CD4-positive, alpha-beta T cell treated with Interferon alpha-2 for 1 hour (primary cell): Measurements from ENCODE around the gene IL27RA.
A peak's percentile ranks its signal among the peaks of the same experiment; 100 is the strongest.
"Not testable (repeated sequence)": the region's sequence is repeated elsewhere in the genome, so short reads cannot be mapped to it uniquely, and the experiment has no call there.

Experiments
- DNase-seq, 2 donors: peaks; one replicate each; pipeline ENCODE4 v3.0.0-alpha.2; 2020 to 2022

Gene IL27RA

GRCh38 chr19:14030997-14031718 is 404 bp upstream of the IL27RA start:
- peak; percentile 81 to 87 for DNase-seq

GRCh38 chr19:14033946-14034345 is 2.4 kb downstream of the IL27RA start:
- DNase-seq: no peak

- not testable (repeated sequence) for DNase-seq
Observed at GRCh38 chr19:14035159-14035558, 3.6 kb downstream of the IL27RA start.

DNA sequence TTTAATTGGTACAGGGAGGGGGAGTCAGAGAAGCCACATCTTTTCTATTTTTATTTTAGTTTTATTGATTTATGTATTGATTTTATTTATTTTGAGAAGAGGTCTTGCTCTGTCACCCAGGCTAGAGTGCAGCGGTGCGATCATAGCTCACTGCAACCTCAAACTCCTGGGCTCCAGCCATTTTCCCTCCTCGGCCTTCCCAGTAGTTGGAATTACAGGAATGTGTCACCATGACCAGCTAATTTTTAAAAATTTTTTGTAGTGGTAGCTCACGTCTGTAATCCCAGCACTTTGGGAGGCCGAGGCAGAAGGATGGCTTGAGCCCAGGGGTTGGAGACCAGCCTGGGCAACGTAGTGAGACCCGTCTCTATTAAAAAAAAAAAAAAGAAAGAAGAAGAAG is 4.1 kb downstream of the IL27RA start:
- DNase-seq: no peak

DNA sequence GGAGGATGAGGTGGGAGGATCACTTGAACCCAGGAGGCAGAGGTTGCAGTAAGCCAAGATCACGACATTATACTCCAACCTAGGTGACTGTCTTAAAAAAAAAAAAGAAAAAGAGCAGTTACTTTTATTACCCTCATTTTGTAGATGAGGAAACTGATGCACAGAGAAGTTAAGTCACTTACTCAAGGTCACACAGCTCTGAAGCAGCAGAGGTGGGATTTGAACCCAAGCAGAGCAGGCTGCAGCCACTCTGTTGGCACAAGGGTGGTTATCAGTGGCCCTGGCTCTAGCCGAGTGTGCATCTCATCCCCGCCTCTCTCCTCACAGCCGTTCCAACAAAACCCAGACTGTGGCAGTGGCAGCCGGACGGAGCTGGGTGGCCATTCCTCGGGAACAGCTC is 7.6 kb downstream of the IL27RA start:
- DNase-seq: no peak

DNA sequence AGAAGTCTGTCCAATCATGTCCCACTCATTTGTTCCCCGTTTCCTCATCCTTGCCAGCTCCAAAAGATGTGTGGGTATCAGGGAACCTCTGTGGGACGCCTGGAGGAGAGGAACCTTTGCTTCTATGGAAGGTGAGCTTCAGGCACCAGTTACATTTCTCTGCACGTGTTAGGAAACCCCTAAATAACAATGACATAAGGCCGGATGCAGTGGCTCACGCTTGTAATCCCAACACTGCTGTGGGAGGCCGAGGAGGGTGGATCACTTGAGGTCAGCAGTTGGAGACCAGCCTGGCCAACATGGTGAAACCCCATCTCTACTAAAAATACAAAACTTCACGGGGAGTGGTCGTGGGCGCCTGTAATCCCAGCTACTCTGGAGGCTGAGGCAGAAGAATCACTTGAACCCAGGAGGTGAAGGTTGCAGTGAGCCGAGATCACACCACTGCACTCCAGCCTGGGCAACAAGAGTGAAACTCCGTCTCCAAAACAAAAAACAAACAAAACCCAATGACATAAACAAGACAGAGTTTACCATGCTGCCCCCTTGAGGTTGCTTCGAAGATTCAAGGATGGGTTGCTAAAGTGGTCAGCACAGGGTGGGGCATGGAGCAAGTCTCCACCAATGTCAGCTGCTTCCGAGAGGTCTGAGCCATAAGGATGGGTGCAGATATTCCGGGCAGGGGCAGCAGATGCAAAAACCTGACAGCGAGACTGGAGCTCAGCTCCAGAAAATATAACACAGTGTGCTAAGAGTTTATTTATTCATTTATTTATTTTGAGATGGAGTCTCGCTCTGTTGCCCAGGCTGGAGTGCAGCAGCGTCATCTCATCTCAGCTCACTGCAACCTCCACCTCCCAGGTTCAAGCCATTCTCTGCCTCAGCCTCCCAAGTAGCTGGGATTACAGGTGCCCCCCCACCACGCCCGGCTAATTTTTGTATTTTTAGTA is 11.4 kb downstream of the IL27RA start:
- DNase-seq: peak; percentile 56 to 75

- DNase-seq: not testable (repeated sequence)
Observed at GRCh38 chr19:14047866-14048265, 16.3 kb downstream of the IL27RA start.

DNA sequence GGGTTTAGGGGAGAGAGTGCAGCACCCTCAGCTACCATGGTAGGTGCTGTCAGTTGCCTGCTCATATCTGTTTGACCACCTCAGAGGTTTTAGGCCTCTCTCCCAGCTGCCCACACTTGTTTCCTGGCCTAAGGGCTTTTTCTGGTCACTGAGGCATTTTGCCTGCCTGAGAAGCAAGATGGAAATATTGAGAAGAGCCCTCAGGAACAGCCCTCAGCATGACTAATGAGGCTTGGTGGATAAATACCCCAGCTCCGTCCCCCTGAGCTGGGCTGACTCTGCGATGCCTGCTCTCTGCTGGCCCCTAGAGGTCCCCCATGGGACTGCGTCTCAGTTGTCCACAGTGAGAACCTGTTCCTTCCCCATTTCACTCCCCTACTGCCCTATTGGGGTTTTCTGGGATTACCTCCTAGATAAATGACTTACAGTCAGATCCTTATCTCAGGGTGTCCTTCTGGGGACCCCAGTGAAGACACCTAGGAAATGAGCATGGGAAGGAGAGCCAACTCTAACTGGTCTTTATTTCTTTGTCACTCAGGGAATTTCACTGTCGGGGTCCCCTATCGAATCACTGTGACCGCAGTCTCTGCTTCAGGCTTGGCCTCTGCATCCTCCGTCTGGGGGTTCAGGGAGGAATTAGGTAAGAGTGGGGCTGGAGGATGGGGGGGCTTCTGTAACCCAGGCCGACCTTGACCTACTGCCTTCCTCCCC is 17.0 kb downstream of the IL27RA start:
- DNase-seq: peak; percentile 75 to 81

DNA sequence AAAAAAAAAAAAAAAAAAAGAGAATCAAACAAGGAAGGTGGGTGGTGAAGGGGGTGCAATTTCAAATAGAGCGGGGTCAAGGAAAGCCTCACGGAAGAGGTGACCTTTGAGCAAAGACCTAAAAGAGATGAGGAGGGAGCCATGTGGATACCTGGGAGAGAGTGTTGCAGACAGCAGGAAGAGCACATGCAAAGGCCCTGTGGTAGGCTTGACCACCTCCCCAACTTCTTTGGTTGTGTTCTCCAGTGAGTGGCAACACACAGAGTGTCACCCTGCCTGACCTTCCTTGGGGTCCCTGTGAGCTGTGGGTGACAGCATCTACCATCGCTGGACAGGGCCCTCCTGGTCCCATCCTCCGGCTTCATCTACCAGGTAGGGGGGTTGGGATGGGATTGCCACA is 18.9 kb downstream of the IL27RA start:
- no peak for DNase-seq

DNA sequence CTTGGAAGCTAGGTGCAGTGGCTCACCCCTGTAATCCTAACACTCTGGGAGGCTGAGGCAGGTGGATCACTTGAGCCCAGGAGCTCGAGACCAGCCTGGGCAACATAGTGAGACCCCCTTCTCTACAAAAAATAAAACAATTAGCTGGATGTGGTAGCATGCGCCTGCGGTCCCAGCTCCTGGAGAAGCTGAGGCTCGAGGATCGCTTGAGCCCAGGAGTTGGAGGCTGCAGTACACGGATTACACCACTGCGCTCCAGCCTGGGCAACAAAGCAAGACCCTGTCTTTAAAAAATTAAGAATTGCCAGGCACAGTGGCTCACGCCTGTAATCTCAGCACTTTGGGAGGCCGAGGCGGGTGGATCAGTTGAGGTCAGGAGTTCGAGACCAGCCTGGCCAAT is 19.4 kb downstream of the IL27RA start:
- DNase-seq: not testable (repeated sequence)

DNA sequence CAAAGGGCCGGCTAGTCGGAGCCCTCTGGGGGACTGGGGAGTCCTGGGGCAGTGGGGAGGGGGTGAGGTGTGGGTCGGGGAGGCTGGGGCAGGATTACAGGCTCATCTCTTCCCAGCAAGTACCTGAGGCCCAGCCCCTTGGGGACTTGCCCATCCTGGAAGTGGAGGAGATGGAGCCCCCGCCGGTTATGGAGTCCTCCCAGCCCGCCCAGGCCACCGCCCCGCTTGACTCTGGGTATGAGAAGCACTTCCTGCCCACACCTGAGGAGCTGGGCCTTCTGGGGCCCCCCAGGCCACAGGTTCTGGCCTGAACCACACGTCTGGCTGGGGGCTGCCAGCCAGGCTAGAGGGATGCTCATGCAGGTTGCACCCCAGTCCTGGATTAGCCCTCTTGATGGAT is 20.4 kb downstream of the IL27RA start:
- DNase-seq: no peak

DNA sequence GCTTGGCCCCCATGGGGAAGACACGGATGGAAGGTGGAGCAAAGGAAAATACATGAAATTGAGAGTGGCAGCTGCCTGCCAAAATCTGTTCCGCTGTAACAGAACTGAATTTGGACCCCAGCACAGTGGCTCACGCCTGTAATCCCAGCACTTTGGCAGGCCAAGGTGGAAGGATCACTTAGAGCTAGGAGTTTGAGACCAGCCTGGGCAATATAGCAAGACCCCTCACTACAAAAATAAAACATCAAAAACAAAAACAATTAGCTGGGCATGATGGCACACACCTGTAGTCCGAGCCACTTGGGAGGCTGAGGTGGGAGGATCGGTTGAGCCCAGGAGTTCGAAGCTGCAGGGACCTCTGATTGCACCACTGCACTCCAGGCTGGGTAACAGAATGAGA is 20.9 kb downstream of the IL27RA start:
- DNase-seq: no peak

DNA sequence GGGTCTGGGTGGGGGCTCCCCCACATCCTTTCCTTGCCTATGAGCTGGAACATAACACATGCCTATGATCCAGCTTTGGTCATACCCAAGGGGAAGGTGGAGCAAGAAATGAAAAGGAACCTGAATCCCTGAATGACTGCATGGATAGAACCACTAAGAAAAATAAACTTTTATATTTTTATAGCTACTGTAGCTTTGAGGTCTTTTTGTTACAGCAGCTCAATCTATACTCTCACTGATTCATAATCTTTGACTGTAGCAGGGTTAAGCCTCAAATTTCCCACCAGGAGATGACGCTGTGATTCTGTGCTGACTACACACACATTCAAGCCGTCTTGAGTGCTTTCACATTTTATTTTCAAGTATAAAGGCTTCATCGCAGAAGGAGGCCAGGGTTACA is 21.5 kb downstream of the IL27RA start:
- DNase-seq: no peak

GRCh38 chr19:14053500-14053899 is 21.9 kb downstream of the IL27RA start:
- DNase-seq: no peak

- DNase-seq: no peak
Observed at GRCh38 chr19:14054099-14054498, 22.5 kb downstream of the IL27RA start.

DNA sequence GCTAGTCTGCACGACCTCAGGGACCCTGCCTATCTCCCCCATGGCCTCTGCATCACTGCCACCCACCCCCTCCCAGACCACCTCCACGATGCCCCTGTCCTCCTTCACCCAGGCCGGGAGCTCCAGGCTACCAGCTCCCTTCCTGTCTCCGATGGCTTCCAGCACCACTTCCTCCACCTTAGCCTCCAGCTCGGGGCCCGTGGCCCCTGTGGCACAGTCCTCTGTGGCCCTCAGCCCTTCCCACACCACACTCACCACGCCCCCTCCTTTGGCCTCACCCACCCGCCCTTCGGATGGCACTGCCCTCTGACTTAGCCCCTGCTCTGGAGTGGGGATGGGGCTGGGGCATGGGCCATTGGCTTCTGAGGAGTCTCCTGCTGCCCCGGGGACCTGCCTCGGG is 23.2 kb downstream of the IL27RA start:
- DNase-seq: no peak

DNA sequence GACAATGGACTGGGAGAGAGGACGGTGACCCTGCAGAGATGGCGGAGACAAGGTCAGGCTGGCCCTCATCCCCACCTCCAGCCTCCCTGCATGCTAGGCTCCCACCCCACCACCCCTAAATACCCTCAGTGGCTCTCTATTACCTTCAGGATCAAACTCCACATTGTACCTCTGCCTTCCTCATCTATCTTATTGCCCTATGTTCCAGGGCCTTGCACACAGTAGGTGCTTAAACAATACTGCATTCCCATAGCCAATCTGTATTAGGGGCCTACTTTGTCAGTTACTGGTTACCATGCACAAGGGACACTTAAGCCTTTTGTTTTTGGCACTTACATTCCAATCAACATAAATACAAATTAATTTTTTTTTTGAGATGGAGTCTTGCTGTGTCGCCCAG is 23.8 kb downstream of the IL27RA start:
- no peak for DNase-seq

DNA sequence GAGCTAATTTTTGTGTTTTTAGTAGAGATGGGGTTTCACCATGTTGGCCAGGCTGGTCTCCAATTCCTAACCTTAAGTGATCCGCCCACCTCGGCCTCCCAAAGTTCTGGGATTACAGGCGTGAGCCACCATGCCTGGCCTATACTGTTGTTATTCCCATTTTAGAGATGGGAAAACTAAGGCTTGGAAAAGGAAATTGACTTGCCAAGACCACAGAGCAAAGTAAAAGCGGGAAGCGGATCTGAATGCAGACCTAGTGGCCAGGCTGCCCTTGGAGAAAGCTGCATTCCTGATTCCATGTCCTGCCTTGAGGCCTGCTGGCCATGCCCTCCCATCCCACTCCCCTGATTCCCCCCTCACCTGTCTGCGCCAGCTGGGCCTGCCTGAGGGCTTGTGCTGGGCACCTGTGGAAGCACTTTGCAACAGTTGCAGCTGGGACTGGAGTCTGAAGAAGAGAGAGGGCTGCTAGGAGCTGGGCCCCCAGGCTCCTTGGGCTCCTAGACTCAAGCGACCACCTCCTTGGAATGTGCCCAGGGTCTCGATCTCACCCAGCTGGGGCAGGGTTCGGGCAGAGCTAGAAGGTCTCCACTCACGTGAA is 24.6 kb downstream of the IL27RA start:
- no peak for DNase-seq

DNA sequence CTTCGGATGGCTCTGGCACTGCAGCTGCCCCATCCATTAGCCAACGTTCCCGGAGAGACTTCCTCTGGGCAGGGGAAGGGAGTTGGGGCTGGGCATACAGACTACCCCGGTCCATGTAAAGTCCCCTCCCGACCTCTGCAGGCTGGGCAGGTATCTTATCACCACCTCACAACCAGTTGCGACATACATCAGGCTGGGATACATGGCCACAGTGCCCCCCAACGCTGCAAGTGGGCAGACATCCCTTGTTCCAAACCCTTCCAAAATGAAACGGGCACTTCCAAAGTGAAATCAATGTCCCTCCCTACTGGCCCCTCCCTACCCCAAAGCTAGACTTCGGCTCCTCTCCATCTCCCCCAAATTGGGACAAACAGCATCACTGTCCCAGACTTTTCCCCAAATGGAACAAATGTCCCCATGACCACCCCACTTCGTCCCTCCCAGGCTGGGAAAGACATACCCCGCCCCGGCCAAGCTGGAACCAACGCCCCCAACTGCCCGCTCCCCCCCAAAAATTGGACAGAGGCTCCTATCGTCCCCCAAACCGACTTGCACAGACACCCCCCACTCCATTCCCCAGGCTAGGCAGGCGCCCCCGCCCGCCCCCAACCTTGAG is 25.3 kb downstream of the IL27RA start:
- no peak for DNase-seq

DNA sequence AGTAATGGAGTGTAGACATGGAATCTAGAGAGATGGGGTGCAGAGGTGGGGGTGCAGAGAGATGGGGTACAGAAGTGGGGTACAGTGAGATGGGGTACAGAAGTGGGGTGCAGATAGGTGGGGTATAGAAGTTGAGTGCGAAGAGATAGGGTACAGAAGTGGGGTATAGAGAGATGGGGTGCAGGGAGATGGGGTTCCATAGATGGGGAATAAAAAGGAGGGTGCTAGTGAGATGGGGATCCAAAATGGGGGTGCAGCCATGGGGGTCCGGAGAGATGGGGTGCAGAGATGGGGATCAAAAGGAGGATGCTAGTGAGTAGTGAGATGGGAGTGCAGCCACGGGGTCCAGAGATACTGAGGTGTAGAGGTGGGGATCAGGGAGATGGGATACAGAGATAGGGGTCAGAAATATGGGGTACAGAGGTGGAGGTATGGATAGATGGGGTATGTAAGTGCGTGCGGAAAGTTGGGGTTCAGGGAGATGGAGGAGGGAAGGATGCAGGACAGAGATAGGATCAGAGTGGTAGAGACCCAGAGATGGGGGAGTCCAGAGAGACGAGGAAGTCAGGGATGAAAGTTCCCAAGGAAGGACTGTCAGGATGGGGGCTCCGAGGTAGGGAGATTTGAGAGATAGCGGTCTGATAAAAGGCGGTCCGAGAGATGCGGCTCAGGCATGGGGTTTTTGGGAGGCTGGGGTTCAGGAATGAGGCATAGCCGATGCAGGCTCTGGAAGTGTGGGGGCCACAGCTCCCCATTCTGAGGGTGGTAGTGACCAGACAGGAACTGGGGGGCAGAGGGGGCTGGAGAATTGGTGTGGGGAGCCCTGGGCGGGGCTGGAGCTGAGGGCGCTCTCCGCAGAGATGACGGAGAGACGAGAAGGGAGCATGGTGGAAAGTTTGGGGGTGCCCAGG is 26.9 kb downstream of the IL27RA start:
- DNase-seq: no peak

- DNase-seq: peak; percentile 35 to 58
Observed at GRCh38 chr19:14059093-14059480, 27.5 kb downstream of the IL27RA start.
